ENCODE results near the gene CNST. TPM values are rescaled to one million over a fixed set of nuclear protein-coding genes. Genes with fewer than 3 reads are reported as not detected.

CNST gene
- polyA plus RNA-seq, 1 donor (not counting 4 experiments of a cell fraction or from before 2014, with no cell fraction given): 9.8 TPM

GRCh38 chr1:246647513-246647912 lies 81.3 kb downstream of the CNST start:
- no peaks in the 10 kb centered on the region for H3K9me3 ChIP-seq (ENCODE audit: control insufficient read depth, low read depth, low read length)
- H3K27ac ChIP-seq (ENCODE audit: control insufficient read depth, insufficient read depth, low read length): no peak overlapping the region
- H2AFZ ChIP-seq (ENCODE audit: control insufficient read depth, low read length): no peak overlapping the region
- H3K9me1 ChIP-seq (ENCODE audit: control insufficient read depth, extremely low read depth, insufficient read depth, low read length): no peaks in the 10 kb centered on the region
- FAIRE-seq (no peak), DNase-seq (ENCODE audit: low read depth, low spot score) (no peak)
- TF ChIP-seq CTCF (optimal IDR thresholded peaks at IDR 0.05 in 1 of 3, IDR thresholded peaks at IDR 0.05 in 1 of 3, conservative IDR thresholded peaks at IDR 0.05 in 1 of 3; ENCODE audit: extremely low read depth in 1 of 3, insufficient read depth in 2 of 3, low read length in 3 of 3) (no peak), EZH2 (IDR thresholded peaks at IDR 0.05; ENCODE audit: low read length) (no peak)
- no peaks in the 10 kb centered on the region for H3K4me1 ChIP-seq (ENCODE audit: control insufficient read depth, extremely low read depth, insufficient read depth, low read length)
- no peaks in the 10 kb centered on the region for H4K20me1 ChIP-seq (ENCODE audit: control insufficient read depth, extremely low read depth, insufficient read depth, low read length)
- H3K27me3 ChIP-seq (ENCODE audit: control insufficient read depth, extremely low read depth, insufficient read depth, low read length): no peaks in the 10 kb centered on the region
- H3K36me3 ChIP-seq (ENCODE audit: control insufficient read depth in 2 of 2, extremely low read depth in 1 of 2, insufficient read depth in 2 of 2, low read length in 2 of 2): peaks cover 0 to 15% of the 10 kb centered on the region in 2 experiments
- no peak overlapping the region for H3K4me2 ChIP-seq (ENCODE audit: control insufficient read depth, extremely low read depth, insufficient read depth, low read depth, low read length)
- no peak overlapping the region for H3K4me3 ChIP-seq (ENCODE audit: control insufficient read depth in 2 of 3, extremely low read depth in 1 of 3, insufficient read depth in 2 of 3, low read depth in 1 of 3, low read length in 3 of 3)
- dilution Hi-C loops (cut with MboI; ENCODE audit: extremely low pct_ligation_motif_present, low sequenced_read_pairs): no loop called here
- no peak overlapping the region for H3K9ac ChIP-seq (ENCODE audit: control insufficient read depth, extremely low read depth, insufficient read depth, low read length)
- no peaks in the 10 kb centered on the region for H3K79me2 ChIP-seq (ENCODE audit: control insufficient read depth, insufficient read depth, low read length)

GRCh38 chr1:246651012-246651695 lies 84.9 kb downstream of the CNST start:
- Histone ChIP-seq H3K9me3 (ENCODE audit: control insufficient read depth, low read depth, low read length) (no peaks in the 10 kb centered on the region), H3K27me3 (ENCODE audit: control insufficient read depth, extremely low read depth, insufficient read depth, low read length) (no peaks in the 10 kb centered on the region), H3K4me2 (ENCODE audit: control insufficient read depth, extremely low read depth, insufficient read depth, low read depth, low read length) (no peak overlapping the region), H3K79me2 (ENCODE audit: control insufficient read depth, insufficient read depth, low read length) (no peaks in the 10 kb centered on the region), H3K27ac (ENCODE audit: control insufficient read depth, insufficient read depth, low read length) (no peak overlapping the region), H3K4me1 (ENCODE audit: control insufficient read depth, extremely low read depth, insufficient read depth, low read length) (no peaks in the 10 kb centered on the region), H3K9me1 (ENCODE audit: control insufficient read depth, extremely low read depth, insufficient read depth, low read length) (no peaks in the 10 kb centered on the region), H2AFZ (ENCODE audit: control insufficient read depth, low read length) (no peak overlapping the region), H4K20me1 (ENCODE audit: control insufficient read depth, extremely low read depth, insufficient read depth, low read length) (no peaks in the 10 kb centered on the region), H3K9ac (ENCODE audit: control insufficient read depth, extremely low read depth, insufficient read depth, low read length) (no peak overlapping the region), H3K4me3 (ENCODE audit: control insufficient read depth in 2 of 3, extremely low read depth in 1 of 3, insufficient read depth in 2 of 3, low read depth in 1 of 3, low read length in 3 of 3) (no peak overlapping the region), H3K36me3 (ENCODE audit: control insufficient read depth in 2 of 2, extremely low read depth in 1 of 2, insufficient read depth in 2 of 2, low read length in 2 of 2) (peaks cover 4 to 10% of the 10 kb centered on the region in 2 experiments)
- dilution Hi-C loops (cut with MboI; ENCODE audit: extremely low pct_ligation_motif_present, low sequenced_read_pairs): no loop called here
- TF ChIP-seq EZH2 (IDR thresholded peaks at IDR 0.05; ENCODE audit: low read length): no peak
- TF ChIP-seq CTCF (optimal IDR thresholded peaks at IDR 0.05 in 1 of 3, IDR thresholded peaks at IDR 0.05 in 1 of 3, conservative IDR thresholded peaks at IDR 0.05 in 1 of 3; ENCODE audit: extremely low read depth in 1 of 3, insufficient read depth in 2 of 3, low read length in 3 of 3): no peak
- FAIRE-seq: no peak
- DNase-seq (ENCODE audit: low read depth, low spot score): no peak
